GM19468 (cell line): Measurements from ENCODE around the gene CADPS.

Experiments used
- ATAC-seq: cut with Tn5 transposase; IDR thresholded peaks from one replicate; pipeline ENCODE4 v1.9.1; 2021; ENCODE audit warnings: mild to moderate bottlenecking, moderate library complexity, moderate number of reproducible peaks; ENCODE audit not compliant: unreplicated experiment; ENCODE audit errors: extremely low read depth

CADPS gene

DNA sequence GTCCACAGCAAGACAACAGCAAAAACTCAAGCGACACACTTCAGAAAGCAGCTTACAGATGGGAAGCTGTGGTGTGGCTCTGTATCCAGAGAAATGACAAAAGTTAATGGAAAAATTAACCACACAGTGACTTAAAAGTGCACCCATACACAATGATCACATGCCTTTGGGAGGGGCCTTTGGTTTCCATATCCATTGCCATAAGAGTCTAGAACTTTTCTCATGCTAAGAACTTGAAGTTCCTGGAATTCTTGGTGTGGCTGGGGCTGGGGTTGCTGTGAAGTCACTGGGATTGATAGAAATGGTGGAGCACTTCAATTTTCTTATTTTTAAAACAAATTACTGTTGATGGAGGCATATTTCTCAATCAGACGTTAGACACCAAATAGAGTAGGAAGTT, 393.3 kb downstream of the CADPS start:
- ATAC-seq: no peak

DNA sequence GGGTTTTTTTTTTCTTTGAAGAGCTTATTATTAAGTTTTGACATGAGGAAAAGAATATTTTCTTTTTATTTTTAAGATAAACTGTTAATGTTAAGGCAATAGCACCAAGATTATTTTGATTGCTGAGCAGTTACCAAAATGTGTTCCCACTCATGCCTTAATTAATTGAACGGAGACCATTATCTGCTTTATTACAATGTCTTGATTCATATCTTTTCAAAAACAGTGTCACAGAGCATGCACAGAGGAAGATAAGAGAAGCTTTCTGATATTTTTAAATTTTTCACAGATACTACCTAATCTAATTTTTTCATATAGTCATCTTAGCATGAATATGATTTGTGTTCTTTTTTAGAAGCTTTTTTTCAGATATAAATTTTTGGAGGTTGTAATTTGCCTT, 395.2 kb downstream of the CADPS start:
- no peak for ATAC-seq

DNA sequence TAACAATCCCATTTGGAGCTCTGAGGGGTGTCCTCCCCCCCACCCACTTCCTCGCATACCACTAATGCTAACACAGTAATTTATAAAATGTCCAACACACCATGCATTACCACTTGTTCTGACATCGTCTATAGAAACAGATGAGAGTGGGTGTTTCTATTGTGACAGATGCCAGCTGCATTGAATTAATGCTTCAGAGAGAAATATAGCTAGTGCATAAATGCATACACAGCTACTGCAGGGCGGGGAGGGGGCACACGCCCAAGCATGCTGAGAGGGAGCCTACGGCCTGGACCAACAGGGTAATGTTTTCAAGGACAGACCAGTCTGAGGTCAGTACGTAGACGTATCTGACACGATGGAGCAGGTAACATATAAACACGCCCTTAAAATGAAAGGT, 395.9 kb downstream of the CADPS start:
- no peak for ATAC-seq

DNA sequence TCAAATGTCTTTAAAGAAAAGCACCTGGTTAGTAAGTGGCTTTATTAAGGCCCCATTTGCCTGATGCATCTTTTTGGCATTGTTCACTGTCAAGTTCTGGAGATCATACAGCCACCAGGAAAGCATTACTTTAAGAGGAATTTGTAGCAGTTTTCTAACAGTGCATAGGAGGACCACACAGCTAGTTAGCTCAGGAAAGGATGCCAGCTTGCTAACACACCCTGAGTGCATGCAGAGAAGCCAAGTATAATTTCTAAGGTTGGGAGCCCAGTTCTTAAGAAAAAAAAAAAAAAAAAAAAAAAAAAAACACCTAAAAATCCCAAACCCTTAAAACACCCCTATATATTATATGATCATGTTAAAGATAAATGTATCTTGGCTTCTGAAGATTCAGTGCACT, 399.9 kb downstream of the CADPS start:
- no peak for ATAC-seq

DNA sequence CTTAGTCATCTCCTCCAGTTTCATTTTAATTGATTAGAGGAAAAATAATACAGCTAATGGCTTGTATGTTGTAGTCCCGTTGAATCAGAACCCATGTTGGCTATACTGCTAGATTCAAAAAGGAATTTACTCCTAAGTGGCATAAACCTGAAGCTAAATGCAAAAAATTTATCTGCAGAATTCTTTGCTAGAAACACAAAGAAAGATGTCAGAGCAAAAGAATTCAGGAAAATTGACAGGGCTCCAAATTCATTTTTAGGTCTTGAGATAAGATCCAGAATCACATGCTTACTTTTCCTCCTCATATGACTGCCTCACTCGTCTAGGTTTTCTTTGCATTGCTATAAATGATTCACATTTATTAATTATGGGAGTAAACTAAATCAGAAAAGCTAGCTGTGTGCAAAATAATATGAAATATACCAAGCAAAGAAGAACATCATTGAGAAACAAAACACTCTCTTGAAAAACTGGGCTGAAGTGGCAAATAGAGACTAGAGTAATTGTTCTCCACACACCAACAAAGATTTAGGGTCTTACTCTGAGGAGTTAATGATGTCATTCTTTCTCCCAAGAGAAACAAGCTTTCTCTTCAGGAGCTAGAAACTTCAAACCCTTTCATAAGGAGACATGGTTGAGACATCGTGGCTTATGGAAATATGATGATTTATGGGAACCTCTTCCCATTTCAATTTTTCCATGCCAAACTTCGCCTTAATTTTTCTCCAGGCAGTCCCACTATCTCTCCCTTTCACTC, 407.1 kb downstream of the CADPS start:
- no peak for ATAC-seq

DNA sequence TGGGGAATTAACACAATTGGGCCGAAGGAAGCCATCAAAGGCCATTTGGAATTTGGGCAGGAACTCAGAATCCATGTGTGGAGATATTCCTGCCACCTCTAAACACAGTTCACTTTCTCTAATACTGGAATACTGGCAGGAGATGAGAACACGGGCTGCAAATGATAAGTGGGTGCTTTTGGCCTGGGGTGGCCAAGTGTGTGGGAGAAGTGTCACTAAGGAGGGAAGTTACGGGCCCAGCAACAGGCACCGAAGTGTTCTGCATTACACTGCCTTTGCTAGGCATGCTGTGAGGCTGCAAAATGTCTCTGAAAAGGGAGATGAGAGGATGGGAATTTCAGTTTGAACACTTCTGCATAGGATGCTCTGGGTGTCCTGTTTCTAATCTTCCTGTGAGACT, 412.4 kb downstream of the CADPS start:
- no peak for ATAC-seq

DNA sequence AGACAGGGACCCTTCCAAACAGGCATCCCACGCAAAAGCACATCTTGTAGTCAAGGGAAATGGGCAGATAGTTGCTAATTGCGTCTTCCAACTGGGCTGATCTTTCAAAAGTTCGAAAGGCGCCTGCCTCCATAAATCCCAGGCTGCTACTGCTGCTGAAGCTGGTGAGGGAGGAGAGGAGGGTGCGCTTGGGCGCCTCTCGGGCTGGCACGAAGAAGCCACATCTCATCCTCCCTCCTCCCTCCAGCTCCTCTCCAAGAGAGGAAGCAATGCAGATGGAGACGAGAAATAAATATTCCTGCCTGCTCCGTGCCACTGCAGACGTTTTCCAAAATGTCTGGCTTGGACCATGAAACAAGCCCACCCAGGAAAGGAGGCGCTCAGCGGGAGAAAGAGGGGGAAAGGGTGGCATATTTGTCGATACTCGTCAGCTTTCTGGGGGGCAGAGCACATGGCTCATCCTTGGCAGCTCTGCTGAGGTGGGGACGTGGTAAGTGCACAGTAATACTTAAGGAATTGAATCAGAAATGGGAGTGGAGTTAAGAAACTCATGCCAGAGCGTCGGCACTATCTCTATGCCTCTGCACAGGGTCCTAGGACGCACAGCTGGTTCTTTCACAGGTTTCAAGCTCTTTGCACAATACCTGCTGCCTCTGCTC, 413.0 kb downstream of the CADPS start:
- ATAC-seq: no peak

DNA sequence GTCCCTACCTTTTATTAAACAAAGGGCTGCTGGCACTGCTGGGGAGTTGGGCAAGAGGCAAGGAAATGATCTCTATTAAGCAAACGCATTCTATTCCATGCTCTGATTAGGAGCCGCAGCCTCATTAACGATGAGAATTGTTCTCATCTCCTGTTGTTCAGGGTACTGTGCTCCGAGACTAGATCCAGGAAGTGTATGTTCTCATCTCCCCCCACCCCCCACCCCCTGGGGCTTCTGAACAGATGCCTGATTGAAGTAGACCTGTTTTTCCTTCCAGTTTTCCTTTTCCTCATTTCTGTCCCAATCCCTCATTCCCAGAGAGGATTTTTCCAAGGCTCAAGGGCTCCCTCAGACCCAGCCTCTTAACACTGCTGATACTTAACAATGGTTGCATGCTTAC, 420.3 kb downstream of the CADPS start:
- ATAC-seq: no peak

DNA sequence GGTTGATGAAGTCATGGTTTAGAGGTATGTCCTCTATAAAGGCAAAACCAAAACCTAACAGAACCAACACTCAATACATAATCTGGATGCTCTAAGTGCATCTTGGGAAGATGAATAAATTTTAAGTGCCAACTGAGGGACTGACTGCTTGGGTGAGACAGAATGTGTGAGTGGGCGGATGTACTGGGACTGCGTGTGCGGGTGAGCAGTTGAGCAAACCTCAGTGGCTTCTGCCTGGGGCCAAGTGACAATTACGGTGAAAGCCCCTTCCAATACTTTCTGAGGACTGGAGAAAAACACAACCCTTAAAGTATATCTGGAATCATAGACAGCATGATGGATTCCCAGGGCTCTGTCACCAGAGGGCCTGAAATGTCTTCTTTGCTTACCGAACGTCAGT, 421.8 kb downstream of the CADPS start:
- no peak for ATAC-seq

DNA sequence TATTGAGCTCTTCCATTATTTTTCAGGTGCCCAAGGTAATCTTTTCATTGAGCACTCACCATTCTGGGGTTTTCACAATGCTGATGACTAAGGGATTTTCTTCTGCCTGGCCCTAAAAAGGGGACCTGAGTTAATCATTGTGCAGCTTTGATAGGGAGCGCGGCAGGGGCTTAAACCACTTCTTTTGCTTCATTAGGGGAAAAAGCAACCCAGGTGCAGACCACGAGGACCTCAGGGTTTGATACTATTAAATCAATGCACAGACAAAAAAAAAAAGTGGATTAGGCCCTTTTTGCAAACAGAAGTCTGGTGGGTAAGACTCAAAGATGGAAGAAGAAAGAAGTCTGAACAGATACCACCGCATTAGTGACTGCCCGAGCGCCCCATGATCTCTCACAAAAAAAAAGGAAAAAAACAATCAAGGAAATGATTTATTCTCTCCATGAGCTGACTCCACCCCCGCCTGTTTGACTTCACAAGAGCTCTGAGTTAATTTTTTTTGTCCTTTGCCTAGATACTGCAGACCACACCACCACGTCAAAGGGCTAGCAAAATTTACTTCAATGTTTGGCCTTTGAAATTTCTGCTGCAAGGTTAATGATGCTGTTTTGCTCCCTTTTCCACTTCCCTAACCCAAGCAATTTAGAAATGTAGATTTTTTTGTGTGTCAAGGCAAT, 423.9 kb downstream of the CADPS start:
- ATAC-seq: no peak

DNA sequence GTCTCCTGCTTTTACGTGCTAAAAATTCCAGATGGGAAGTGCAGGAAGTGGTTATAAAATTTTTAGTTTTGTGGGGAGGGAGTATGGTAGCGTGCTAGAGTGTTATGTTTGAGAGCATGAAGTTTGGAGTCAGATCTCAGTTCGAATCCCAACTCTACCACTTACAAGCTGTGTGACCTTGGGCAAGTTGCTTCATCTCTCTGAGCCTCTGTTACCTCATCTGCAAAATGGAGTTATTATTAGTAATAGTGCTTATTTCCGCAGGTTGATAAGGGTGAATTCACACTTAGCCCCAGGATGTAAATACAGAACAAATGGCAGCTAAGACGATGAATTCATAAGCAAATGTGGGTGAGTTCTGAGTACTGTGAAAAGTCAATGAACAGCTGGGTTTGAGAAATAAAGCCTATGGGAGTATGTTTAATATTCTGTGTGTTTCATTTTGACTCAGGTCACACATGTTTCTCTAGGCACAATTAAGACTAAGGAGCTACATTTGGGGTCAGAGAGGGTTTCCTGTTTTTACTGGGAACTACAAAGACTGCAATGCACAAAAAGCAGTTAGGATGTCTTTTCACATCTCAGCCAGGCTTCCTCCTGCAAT, 428.8 kb downstream of the CADPS start:
- ATAC-seq: peak; percentile 33

DNA sequence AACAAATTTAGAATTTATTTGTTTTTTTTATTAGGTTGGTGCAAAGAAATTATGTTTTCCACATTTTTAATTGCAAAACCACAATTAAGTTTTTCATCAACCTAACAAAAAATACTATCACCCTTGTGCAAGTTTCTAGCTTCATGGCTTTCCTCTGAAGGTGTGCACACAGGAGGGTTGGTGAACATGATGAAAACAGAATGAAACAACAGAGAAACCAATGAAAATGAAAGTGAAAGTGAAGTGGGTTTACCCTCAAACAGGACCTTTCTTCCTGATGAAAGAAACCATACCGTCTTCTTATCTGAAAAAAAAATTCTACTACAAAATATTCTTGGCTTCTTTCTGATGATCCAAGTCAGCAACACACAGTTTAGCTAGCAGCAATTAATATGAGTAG, 429.9 kb downstream of the CADPS start:
- no peak for ATAC-seq

DNA sequence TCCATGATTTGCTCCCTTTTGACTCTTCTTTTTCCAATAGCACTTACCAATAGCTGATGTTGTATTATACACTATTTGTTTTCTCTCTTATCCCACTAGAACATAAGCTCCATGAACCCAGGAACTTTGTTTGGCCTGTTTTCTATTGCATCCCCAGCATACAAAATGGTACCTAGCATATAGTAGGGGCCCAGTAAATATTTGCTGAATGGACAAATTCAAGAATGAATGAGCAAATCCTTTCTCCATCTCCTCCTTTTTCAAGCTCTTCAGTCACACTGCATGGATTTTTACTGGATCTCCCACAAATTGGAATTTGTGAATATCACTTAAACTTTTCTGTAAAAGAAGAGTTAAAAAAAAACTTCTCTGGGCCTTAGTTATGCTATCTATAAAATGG, 435.2 kb downstream of the CADPS start:
- ATAC-seq: no peak

DNA sequence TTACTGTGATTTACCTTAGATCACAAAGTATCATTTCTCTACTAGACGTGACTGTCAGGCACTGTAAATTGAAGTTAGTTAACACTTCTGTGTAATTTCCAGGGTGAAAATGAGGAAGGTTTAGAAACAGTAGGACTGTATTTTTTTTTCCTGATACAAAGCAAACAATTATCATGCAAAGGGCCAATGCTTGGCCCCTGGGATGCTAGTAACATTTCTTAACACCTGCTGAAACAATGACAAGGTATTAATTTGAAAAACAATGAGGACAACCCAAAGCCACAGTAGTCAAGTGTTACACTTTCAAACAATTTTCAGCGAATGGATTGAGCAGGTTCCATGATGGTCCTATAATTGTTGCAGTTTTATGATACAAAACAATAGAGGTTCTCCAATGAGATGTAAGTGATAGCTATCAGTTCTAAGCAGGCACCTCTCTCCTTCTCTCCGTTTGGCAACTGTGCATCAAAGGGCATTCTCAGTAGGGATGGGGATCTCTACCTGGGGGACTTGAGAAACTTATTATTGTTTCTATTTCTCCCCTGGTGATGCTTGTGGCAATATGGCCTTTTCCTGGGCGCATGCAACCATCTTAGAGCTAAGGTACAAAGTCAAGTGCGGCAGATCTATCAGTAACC, 435.9 kb downstream of the CADPS start:
- ATAC-seq: no peak

DNA sequence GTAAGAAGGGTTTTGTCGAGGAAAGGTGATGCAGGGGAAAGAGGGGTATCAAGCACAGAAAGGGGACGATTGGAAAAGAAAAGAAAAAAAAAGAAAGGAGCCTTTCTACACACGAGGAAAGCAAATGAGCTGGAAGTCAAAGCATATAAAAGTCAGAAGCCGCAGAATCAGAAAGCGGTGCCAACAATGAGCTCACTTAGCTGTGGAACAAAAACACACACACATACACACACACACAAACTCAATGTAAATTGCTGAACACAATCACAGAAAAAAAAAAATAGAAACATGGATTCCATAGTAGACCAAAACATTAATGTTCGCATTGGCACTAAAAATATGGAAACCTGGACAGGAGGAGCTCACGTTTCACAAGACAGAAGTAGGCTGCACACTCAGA, 438.4 kb downstream of the CADPS start:
- no peak for ATAC-seq

DNA sequence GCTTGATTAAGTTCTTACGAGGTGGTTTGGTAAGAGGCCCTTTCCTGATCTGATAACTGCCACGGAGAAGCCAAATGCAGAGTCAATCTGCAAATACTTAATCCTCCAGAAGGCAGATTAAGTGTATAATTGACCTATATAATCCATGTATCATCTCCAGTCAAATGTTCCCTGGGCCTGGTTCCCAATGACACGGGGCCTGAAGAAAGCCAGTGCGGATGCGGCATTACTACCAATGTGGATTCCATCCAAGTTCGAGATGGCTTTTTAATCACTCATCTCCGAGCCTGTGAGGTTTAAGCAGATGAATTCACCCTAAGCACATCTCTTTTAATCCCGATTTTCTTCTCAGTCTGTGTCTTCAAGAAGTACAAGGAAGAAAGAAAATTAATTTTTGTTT, 441.8 kb downstream of the CADPS start:
- ATAC-seq: no peak

DNA sequence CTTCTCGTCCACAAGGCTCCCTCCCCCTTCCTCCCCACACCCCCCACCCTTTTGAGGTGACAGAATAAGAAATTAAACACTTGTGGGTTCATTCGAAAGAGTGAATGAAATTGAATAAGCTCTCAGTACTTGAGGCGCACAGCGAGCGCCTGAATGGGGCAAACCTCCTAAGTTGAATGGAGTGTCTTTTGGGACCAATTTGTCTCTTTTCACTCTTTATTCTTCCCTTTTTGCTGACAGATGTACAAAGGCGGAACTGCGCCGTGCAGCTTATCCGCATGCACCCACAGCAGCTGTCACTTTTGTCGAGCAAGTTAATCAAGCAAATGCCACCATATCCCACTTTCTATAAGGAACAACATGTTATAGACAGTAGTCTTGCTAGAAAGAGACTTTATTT, 454.0 kb downstream of the CADPS start:
- ATAC-seq: no peak

DNA sequence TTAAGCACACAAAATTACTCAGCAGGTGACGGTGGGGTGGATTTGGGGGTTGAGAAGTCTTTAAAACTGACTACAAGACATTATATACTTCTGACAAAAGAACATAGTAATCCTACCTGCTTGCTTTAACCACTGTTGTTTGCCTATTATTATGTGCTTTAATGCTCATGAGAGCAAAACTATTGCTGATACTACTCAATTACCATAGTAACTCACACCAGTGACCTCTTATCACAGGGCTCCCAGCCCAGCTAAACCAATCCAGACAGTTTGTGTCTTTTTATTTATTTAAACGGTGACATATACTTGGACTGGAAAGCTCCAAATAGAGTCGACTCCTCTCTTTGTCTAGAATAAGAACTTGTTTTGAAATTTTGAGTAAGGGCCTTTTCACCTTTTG, 459.1 kb downstream of the CADPS start:
- ATAC-seq: no peak

DNA sequence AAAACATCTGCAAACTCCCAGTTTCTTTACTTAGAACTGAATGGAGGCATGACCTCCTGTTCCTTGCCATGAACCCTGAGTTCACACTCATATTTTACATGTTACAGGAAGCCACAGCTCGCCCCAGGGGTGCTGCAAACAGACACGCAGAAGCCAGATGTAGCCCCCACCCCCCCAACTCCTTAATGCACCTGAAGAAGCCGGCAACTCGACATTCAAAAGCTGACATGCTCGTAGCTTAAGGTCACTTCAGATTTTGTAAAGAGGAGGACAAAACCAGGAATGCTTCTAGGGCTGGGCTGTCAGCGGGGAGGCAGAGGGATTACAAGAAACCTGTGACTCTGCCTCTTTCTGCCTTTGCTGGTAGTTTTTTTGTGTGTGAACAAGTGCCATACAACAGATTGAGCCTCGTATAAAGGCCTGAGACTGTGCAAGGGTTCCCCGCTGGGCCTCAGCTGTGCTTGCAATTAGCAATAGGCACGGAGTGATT, 459.9 kb downstream of the CADPS start:
- ATAC-seq: no peak

DNA sequence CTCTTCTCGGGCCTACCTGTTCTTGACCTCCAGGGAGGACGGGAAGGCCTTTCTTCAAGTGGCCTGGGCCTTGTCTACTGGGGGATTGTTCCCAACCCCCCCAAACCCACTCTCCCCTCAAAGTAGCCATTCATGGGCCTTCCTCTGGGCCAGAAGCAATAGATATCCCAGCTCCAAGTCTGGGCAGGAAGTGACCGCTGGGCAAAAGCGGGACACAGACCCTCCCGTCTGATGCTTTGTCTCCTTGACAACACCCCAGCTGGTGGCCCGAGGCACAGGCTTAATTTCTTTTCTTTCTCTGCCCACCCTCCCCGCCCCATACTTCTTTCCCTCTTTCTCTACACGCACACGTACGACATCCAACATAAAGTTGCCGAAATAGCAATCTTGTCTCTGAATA, 460.4 kb downstream of the CADPS start:
- ATAC-seq: no peak

DNA sequence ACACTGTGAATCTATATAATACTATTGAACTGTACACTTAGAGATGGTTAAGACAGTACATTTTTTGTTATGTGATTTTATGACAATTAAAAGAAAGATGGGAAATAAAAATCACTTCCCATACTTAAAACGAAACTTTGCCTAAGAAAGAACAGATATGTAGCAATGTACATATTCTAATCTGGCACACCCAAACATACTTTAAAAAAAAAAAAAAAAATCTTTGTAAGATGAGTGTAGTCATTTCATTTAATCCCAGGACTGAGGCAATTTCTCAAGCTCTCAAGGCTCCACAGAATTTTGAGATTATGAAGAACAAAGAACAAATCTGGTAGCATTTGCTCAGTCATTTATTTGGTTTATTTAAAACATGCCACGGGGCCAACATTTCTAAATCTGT, 461.5 kb downstream of the CADPS start:
- no peak for ATAC-seq
